Spinal cord (tissue), 10 donors: ENCODE results near the gene GEN1. TPM values are rescaled to one million over a fixed set of nuclear protein-coding genes. Genes with fewer than 3 reads are reported as not detected.

ENCODE experiments used
- DNase-seq, 6 donors: peaks; one replicate each; pipeline versions ENCODE4 v3.0.0 to v3.0.0-alpha.2; 2013 to 2015; ENCODE audit warnings: low spot score in 6 of 6, low read depth in 4 of 6
- H3K27ac ChIP-seq: one replicate; pipeline ENCODE4 v1.5.1; 2013; ENCODE audit warnings: low read depth, low read length, control low read depth
- H3K27me3 ChIP-seq: one replicate; pipeline ENCODE4 v1.6.1; 2013; ENCODE audit warnings: low read length; ENCODE audit not compliant: control insufficient read depth, insufficient read depth
- H3K36me3 ChIP-seq: one replicate; pipeline ENCODE4 v1.6.1; 2013; ENCODE audit warnings: low read length; ENCODE audit not compliant: control insufficient read depth, insufficient read depth
- H3K4me1 ChIP-seq: one replicate; pipeline ENCODE4 v1.6.1; 2013; ENCODE audit warnings: low read length; ENCODE audit not compliant: control insufficient read depth, insufficient read depth
- H3K4me3 ChIP-seq: one replicate; pipeline ENCODE4 v1.5.1; 2013; ENCODE audit warnings: low read depth, low read length, control low read depth
- H3K9me3 ChIP-seq: one replicate; pipeline ENCODE4 v1.6.1; 2013; ENCODE audit warnings: low read length; ENCODE audit not compliant: control insufficient read depth, insufficient read depth
- WGBS: methylation state at CpG from one replicate; pipeline ENCODE4 v1.1.5; 2013; ENCODE audit warnings: missing lambda C conversion rate; ENCODE audit not compliant: insufficient coverage; 5-methylcytosine and 5-hydroxymethylcytosine counted together
- polyA plus RNA-seq, 2 donors: library from polyadenylated mRNA; unstranded; fragments of 120-200 nt; gene quantifications; one replicate each; pipeline ENCODE4 v1.2.1, GENCODE V29; 2013; ENCODE audit not compliant: insufficient read length in 2 of 2
- total RNA-seq, 2 donors: library from RNA; depleted of rRNA in 1 of 2; stranded (reverse); fragments of 120-200 nt in 1 of 2; fragments of >200 nt in 1 of 2; gene quantifications; one replicate each; pipeline versions ENCODE4 v1.2.3 to v1.2.4, GENCODE V29; 2013 to 2014
- donor health status: healthy.

GEN1 gene
- total and polyA plus RNA-seq, 4 donors: 8.4 to 15.6 (median 10.1) TPM

DNA sequence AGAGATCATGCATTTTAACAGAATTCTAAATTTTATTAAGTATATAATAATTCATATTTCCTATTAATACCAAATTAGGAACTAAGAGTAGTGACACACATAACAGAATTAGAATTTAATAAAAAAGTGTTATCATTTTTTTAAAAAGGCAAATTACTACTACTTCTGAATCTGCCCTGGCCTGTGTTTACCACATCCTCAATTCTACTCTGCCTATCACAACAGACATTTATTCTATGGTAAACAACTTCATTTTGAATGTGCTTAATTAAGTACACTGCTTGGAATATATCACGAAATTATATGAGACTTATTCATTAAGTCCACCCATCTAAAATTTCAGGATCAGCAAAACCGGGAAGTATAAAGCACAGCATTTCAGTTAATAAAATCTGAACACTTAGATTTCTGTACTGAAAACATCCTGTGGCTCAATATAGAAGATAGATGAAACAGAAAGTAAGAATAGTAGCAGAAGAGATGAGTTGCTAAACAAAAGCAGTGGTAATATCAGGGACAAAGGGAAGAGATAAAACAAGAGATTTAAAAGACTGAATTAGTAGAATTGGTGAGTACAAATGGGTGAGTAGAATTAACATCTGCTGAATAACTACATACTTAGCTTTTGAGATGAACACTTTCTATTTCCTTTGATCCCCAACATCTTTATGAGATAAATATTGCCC, 4.0 kb upstream of the GEN1 start:
- DNase-seq: no peak
- no peak overlapping the region for H3K4me3 ChIP-seq
- no peaks in the 10 kb centered on the region for H3K27me3 ChIP-seq
- no CpG with 5 or more reads among the region's 2 CpGs for WGBS
- H3K36me3 ChIP-seq: no peaks in the 10 kb centered on the region
- H3K9me3 ChIP-seq: no peaks in the 10 kb centered on the region
- peaks cover 5% of the 10 kb centered on the region for H3K4me1 ChIP-seq
- H3K27ac ChIP-seq: no peak overlapping the region

DNA sequence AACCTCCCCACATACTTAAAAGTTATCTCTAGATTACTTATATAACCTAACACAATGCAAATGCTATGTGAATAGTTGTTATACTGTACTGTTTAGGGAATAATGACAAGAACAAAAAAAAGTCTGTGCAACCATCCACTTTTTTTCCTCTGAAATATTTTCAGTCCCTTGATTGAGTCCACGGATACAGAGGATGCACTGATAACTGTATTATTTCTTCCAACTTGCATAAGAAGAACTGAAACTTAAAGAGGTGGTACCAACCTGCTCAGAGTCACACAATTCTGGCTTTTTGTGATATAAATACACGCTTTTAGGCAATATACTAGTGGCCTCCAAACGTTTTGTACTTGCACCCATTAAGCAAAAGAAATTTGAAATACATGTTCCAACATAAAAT, 1.7 kb upstream of the GEN1 start:
- Histone ChIP-seq H3K27me3 (no peaks in the 10 kb centered on the region), H3K4me3 (no peak overlapping the region), H3K4me1 (peaks cover 5% of the 10 kb centered on the region), H3K27ac (no peak overlapping the region), H3K36me3 (no peaks in the 10 kb centered on the region), H3K9me3 (no peaks in the 10 kb centered on the region)
- no CpG with 5 or more reads among the region's 3 CpGs for WGBS
- DNase-seq: no peak

- peak in 4 of 6 donors; percentile 11 to 71 (median 36) for DNase-seq
- Histone ChIP-seq H3K4me3 (peak overlapping the region; percentile 87), H3K27ac (peak overlapping the region; percentile 99), H3K9me3 (no peaks in the 10 kb centered on the region), H3K4me1 (peaks cover 5% of the 10 kb centered on the region), H3K27me3 (no peaks in the 10 kb centered on the region), H3K36me3 (no peaks in the 10 kb centered on the region)
- under 1% methylated on average over 68 of the region's 70 CpGs for WGBS
These were observed 791 bp upstream of the GEN1 start for GRCh38 chr2:17752892-17753802.

GRCh38 chr2:17754773-17755425, 961 bp downstream of the GEN1 start:
- no peaks in the 10 kb centered on the region for H3K36me3 ChIP-seq
- peaks cover 5% of the 10 kb centered on the region for H3K4me1 ChIP-seq
- no peaks in the 10 kb centered on the region for H3K9me3 ChIP-seq
- peak overlapping the region; percentile 87 for H3K4me3 ChIP-seq
- H3K27ac ChIP-seq: no peak overlapping the region
- no peak for DNase-seq
- WGBS: 0% methylated on average over 2 of the region's 8 CpGs
- no peaks in the 10 kb centered on the region for H3K27me3 ChIP-seq

- WGBS: no CpG with 5 or more reads among the region's 6 CpGs
- H3K9me3 ChIP-seq: no peaks in the 10 kb centered on the region
- peaks cover 5% of the 10 kb centered on the region for H3K4me1 ChIP-seq
- no peak overlapping the region for H3K27ac ChIP-seq
- no peak for DNase-seq
- no peaks in the 10 kb centered on the region for H3K36me3 ChIP-seq
- H3K4me3 ChIP-seq: no peak overlapping the region
- no peaks in the 10 kb centered on the region for H3K27me3 ChIP-seq
These were observed 2.7 kb downstream of the GEN1 start for GRCh38 chr2:17756668-17757067.

DNA sequence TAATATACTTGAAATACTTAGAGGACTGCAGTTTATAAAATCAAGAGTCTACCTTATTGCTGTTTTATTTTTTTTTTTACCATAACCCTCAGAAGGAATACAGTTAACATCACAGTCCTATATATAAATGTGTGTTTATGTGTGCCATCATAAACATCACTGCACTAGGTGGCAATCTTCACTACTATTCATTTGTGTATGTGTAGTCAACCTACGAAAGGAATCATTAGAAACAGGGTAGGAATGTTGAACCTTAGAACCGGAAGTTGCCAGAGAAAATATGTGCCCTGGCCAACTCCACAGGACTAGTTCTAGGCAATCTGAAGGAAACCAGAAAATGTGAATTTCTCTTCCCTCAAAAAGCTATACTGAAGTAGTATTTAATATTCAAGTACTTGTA, 3.4 kb downstream of the GEN1 start:
- no CpG with 5 or more reads among the region's 2 CpGs for WGBS
- no peak for DNase-seq
- no peak overlapping the region for H3K27ac ChIP-seq

DNA sequence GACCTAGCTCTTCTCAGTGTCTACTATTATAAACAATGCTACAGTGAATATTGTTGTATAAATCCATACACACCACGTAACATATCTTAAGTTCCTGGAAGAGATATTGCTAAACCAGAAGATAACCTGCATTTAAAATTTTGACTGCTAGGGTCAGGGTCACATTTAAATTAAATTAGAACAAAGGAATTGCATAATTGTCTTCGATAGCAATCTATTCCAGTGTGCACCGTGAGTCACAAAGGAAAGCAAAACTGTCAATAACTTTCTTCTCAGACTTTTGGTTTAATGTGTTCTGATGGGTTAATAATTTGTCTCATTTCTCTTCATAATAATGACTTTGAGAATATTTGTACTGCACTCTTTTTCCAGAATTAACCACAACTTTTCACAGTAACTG, 4.2 kb downstream of the GEN1 start:
- Histone ChIP-seq H3K36me3 (no peaks in the 10 kb centered on the region), H3K27ac (no peak overlapping the region), H3K27me3 (no peaks in the 10 kb centered on the region), H3K4me3 (no peak overlapping the region), H3K9me3 (no peaks in the 10 kb centered on the region), H3K4me1 (peaks cover 5% of the 10 kb centered on the region)
- WGBS: no CpG with 5 or more reads among the region's 3 CpGs
- DNase-seq: no peak

More for the DNA sequence above, 3.4 kb downstream of the GEN1 start:
- no peaks in the 10 kb centered on the region for H3K27me3 ChIP-seq
- no peak overlapping the region for H3K4me3 ChIP-seq
- no peaks in the 10 kb centered on the region for H3K9me3 ChIP-seq
- peaks cover 5% of the 10 kb centered on the region for H3K4me1 ChIP-seq
- no peaks in the 10 kb centered on the region for H3K36me3 ChIP-seq

DNA sequence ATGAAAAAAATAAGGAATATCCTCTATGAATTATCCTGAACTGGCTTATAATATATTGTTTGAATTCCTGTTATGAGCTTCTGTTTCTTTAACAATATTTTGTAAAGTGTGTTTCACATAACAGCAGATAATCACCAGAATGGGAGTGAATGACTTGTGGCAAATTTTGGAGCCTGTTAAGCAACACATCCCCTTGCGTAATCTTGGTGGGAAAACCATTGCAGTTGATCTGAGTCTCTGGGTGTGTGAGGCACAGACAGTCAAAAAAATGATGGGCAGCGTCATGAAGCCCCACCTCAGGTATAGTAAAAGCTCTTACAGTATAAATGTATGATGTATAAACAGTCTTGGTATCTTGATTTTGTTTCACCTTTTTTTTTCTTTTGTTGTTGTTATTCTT, 5.9 kb downstream of the GEN1 start:
- no peak for DNase-seq
- no peaks in the 10 kb centered on the region for H3K27me3 ChIP-seq

DNA sequence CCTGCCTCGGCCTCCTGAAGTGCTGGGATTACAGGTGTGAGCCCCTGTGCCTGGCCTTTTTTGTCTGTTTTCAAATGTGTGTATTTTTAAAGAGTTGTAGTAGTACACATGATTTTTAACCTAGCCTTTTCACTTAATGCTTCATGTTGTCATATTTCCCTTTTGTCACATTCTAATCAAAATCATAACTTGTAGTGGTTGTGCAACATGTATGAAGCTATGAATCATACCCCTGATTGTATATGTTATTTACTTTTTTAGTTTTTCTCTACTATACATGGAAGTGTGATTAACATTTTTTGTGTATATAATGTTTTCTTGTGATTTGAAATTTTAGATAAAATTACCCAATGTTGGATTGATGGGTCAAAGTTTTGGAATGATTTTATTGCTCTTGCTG, 8.5 kb downstream of the GEN1 start:
- H3K4me1 ChIP-seq: no peaks in the 10 kb centered on the region
- DNase-seq: no peak
- no CpG with 5 or more reads among the region's 1 CpG for WGBS

More for the DNA sequence above, 5.9 kb downstream of the GEN1 start:
- Histone ChIP-seq H3K4me1 (no peaks in the 10 kb centered on the region), H3K4me3 (no peak overlapping the region), H3K36me3 (no peaks in the 10 kb centered on the region), H3K9me3 (no peaks in the 10 kb centered on the region), H3K27ac (no peak overlapping the region)
- WGBS: 100% methylated on average over 1 of the region's 2 CpGs

More for the DNA sequence above, 8.5 kb downstream of the GEN1 start:
- no peaks in the 10 kb centered on the region for H3K27me3 ChIP-seq
- no peaks in the 10 kb centered on the region for H3K9me3 ChIP-seq
- no peak overlapping the region for H3K27ac ChIP-seq
- H3K4me3 ChIP-seq: no peak overlapping the region
- no peaks in the 10 kb centered on the region for H3K36me3 ChIP-seq
